Activated CD4-positive, alpha-beta T cell treated with anti-CD3 and anti-CD28 coated beads for 24 hours (primary cell): ENCODE measurements around the gene ZSCAN16.
"Not testable (repeated sequence)": the region's sequence is repeated elsewhere in the genome, so short reads cannot be mapped to it uniquely, and the experiment has no call there.

Experiments
- DNase-seq, 2 donors: peaks; one replicate each; pipeline ENCODE4 v3.0.0-alpha.2; 2020; ENCODE audit warnings: low read depth in 2 of 2

Gene ZSCAN16

GRCh38 chr6:28124350-28124970, at the start of gene ZSCAN16:
Gene ZSCAN16, plus strand, starts transcription at chr6:28124609. Its CDS starts 835 bp downstream, at chr6:28125444.
- DNase-seq: peak; percentile 56

GRCh38 chr6:28078050-28078449, 46.4 kb upstream of the ZSCAN16 start:
- DNase-seq: no peak

GRCh38 chr6:28078836-28079235, 45.6 kb upstream of the ZSCAN16 start:
- DNase-seq: no peak

GRCh38 chr6:28080381-28080630, 44.1 kb upstream of the ZSCAN16 start, which contains the start of gene ZNF165:
Gene ZNF165, plus strand, starts transcription at chr6:28080568. Its CDS starts 4,913 bp downstream, at chr6:28085481.
- not testable (repeated sequence) for DNase-seq

GRCh38 chr6:28080631-28081485, 43.6 kb upstream of the ZSCAN16 start:
- DNase-seq: peak; percentile 79 to 84

GRCh38 chr6:28081486-28081751, 43.0 kb upstream of the ZSCAN16 start:
- DNase-seq: no peak

GRCh38 chr6:28082939-28083338, 41.5 kb upstream of the ZSCAN16 start:
- no peak for DNase-seq

- no peak for DNase-seq
Measured at GRCh38 chr6:28089054-28089453, 35.4 kb upstream of the ZSCAN16 start.

- no peak for DNase-seq
Measured at GRCh38 chr6:28090917-28091586, 33.4 kb upstream of the ZSCAN16 start.

GRCh38 chr6:28102222-28102621, 22.2 kb upstream of the ZSCAN16 start:
- DNase-seq: not testable (repeated sequence)

- DNase-seq: not testable (repeated sequence)
Measured at GRCh38 chr6:28102699-28103098, 21.7 kb upstream of the ZSCAN16 start.

- DNase-seq: peak; percentile 70 to 72
Measured at GRCh38 chr6:28104392-28105244, 19.8 kb upstream of the ZSCAN16 start.

- DNase-seq: no peak
Measured at GRCh38 chr6:28105245-28105639, 19.2 kb upstream of the ZSCAN16 start.

- no peak for DNase-seq
Measured at GRCh38 chr6:28107506-28107905, 16.9 kb upstream of the ZSCAN16 start.

- no peak for DNase-seq
Measured at GRCh38 chr6:28111964-28112363, 12.4 kb upstream of the ZSCAN16 start.

GRCh38 chr6:28115799-28116198, 8.6 kb upstream of the ZSCAN16 start:
- no peak for DNase-seq

GRCh38 chr6:28117386-28118050, 6.9 kb upstream of the ZSCAN16 start:
- DNase-seq: no peak

GRCh38 chr6:28118217-28118616, 6.2 kb upstream of the ZSCAN16 start:
- no peak for DNase-seq

GRCh38 chr6:28121876-28122275, 2.5 kb upstream of the ZSCAN16 start:
- DNase-seq: no peak

- DNase-seq: not testable (repeated sequence)
Measured at GRCh38 chr6:28122283-28122682, 2.1 kb upstream of the ZSCAN16 start.

- DNase-seq: no peak
Measured at GRCh38 chr6:28124971-28125353, 553 bp downstream of the ZSCAN16 start.

- no peak for DNase-seq
Measured at GRCh38 chr6:28125401-28125800, 992 bp downstream of the ZSCAN16 start.
